H1 (cell line): ENCODE measurements around the gene ZC3H7B. TPM values are rescaled to one million over a fixed set of nuclear protein-coding genes. Genes with fewer than 3 reads are reported as not detected.

Experiments used
- CTCF ChIA-PET: fragments of 300-600 bp; sonication (Branson Sonifier 250); formaldehyde crosslinking; loops from one replicate; lab custom pipeline; 2021; ENCODE audit not compliant: partially characterized antibody; lab: Charles Lee
- POLR2A ChIA-PET: fragments of 300-600 bp; sonication (Branson Sonifier 250); formaldehyde crosslinking; loops from one replicate; lab custom pipeline; 2021; ENCODE audit warnings: inconsistent platforms; ENCODE audit not compliant: partially characterized antibody; lab: Charles Lee
- DNase-seq, 2 experiments: peaks; one replicate each; pipeline versions ENCODE4 v3.0.0 to v3.0.0-alpha.2; 2010 to 2022; ENCODE audit warnings: low spot score in 2 of 2, low read depth in 1 of 2, mixed read lengths in 1 of 2
- FAIRE-seq: peaks from 2 replicates; lab custom pipeline; 2011; peaks lifted over from hg19 to GRCh38; lab: Jason Lieb, UNC
- H2AFZ ChIP-seq: 2 replicates; pipeline ENCODE4 v1.8.1; 2012; ENCODE audit warnings: low read length, inconsistent platforms
- H2AK5ac ChIP-seq: 2 replicates; pipeline ENCODE4 v1.6.1; 2013; ENCODE audit warnings: low read depth, low read length
- H2BK120ac ChIP-seq: replicated peaks from 2 replicates; pipeline ENCODE3; 2013; ENCODE audit warnings: low read depth, low read length, inconsistent platforms
- H2BK12ac ChIP-seq: 2 replicates; pipeline ENCODE4 v1.6.1; 2013; ENCODE audit warnings: low read depth, low read length
- H2BK15ac ChIP-seq: 2 replicates; pipeline ENCODE4 v1.6.1; 2013; ENCODE audit warnings: low read length
- H2BK20ac ChIP-seq: 2 replicates; pipeline ENCODE4 v1.6.1; 2013; ENCODE audit warnings: low read length
- H2BK5ac ChIP-seq: 2 replicates; pipeline ENCODE4 v1.6.1; 2013; ENCODE audit warnings: low read depth, low read length
- H3K14ac ChIP-seq: 2 replicates; pipeline ENCODE4 v1.6.1; 2013; ENCODE audit warnings: inconsistent platforms; ENCODE audit not compliant: insufficient read length
- H3K18ac ChIP-seq: 2 replicates; pipeline ENCODE4 v1.6.1; 2013; ENCODE audit warnings: low read length; ENCODE audit errors: extremely low read depth
- H3K23ac ChIP-seq: 2 replicates; pipeline ENCODE4 v1.6.1; 2013; ENCODE audit warnings: inconsistent platforms; ENCODE audit not compliant: insufficient read length
- H3K23me2 ChIP-seq: 2 replicates; pipeline ENCODE4 v1.6.1; 2013; ENCODE audit warnings: low read depth, low read length
- H3K27ac ChIP-seq: 2 replicates; pipeline ENCODE4 v1.6.1; 2011; ENCODE audit warnings: low read depth, low read length, inconsistent platforms
- H3K27me3 ChIP-seq, 4 experiments: replicated peaks in 1 of 4; 1 replicate in 1 of 4; 2 replicates in 3 of 4; pipeline versions ENCODE4 v1.6.1 to v1.8.1; 2011 to 2013; ENCODE audit warnings: low read length in 3 of 4, mild to moderate bottlenecking in 3 of 4, inconsistent platforms in 2 of 4, mixed read lengths in 2 of 4, moderate library complexity in 1 of 4; ENCODE audit not compliant: control insufficient read depth in 3 of 4, insufficient read depth in 3 of 4; ENCODE audit errors: extremely low read depth in 1 of 4
- H3K36me3 ChIP-seq, 4 experiments: 2 replicates each; pipeline versions ENCODE4 v1.6.1 to v1.8.1; 2011 to 2013; ENCODE audit warnings: mild to moderate bottlenecking in 4 of 4, low read length in 3 of 4, moderate library complexity in 2 of 4, control low read depth in 1 of 4, inconsistent platforms in 1 of 4; ENCODE audit not compliant: insufficient read depth in 4 of 4, control insufficient read depth in 2 of 4
- H3K4ac ChIP-seq: replicated peaks from 2 replicates; pipeline ENCODE3; 2013; ENCODE audit warnings: low read length, low read depth, mixed read lengths, inconsistent platforms; ENCODE audit not compliant: insufficient read length
- H3K4me1 ChIP-seq, 4 experiments: replicated peaks in 1 of 4; 1 replicate in 1 of 4; 2 replicates in 3 of 4; pipeline versions ENCODE4 v1.6.1 to v1.8.1; 2011 to 2013; ENCODE audit warnings: low read length in 3 of 4, inconsistent platforms in 2 of 4, mixed read lengths in 1 of 4; ENCODE audit not compliant: insufficient read depth in 4 of 4, control insufficient read depth in 3 of 4
- H3K4me2 ChIP-seq, 2 experiments: 2 replicates each; pipeline versions ENCODE4 v1.6.1 to v1.8.1; 2011 to 2013; ENCODE audit warnings: low read depth in 2 of 2, low read length in 2 of 2, control low read depth in 1 of 2, inconsistent platforms in 1 of 2, mild to moderate bottlenecking in 1 of 2; ENCODE audit not compliant: insufficient read depth in 1 of 2
- H3K4me3 ChIP-seq, 4 experiments: fragments of 200-600, 300-600 bp in 1 of 4; sonication (generic), shearing (Covaris generic), sonication (Bioruptor Twin) in 1 of 4; 2 replicates each; pipeline versions ENCODE4 v1.5.1 to v1.8.1; 2011 to 2016; ENCODE audit warnings: low read length in 4 of 4, low read depth in 3 of 4, control low read depth in 2 of 4, inconsistent platforms in 2 of 4, mild to moderate bottlenecking in 2 of 4, mixed read lengths in 1 of 4, moderate library complexity in 1 of 4; ENCODE audit not compliant: insufficient read depth in 2 of 4; ENCODE audit errors: extremely low read depth in 1 of 4
- H3K56ac ChIP-seq: replicated peaks from 2 replicates; pipeline ENCODE3; 2013; ENCODE audit warnings: low read depth, mild to moderate bottlenecking, mixed read lengths, low read length, inconsistent platforms; ENCODE audit not compliant: insufficient read length
- H3K79me1 ChIP-seq: 2 replicates; pipeline ENCODE4 v1.6.1; 2013; ENCODE audit warnings: low read depth, low read length, control low read depth
- H3K79me2 ChIP-seq, 2 experiments: 2 replicates each; pipeline versions ENCODE4 v1.6.1 to v1.8.1; 2012 to 2013; ENCODE audit warnings: low read length in 2 of 2, mild to moderate bottlenecking in 2 of 2, inconsistent platforms in 1 of 2; ENCODE audit not compliant: insufficient read depth in 2 of 2, control insufficient read depth in 1 of 2
- H3K9ac ChIP-seq, 4 experiments: replicated peaks in 1 of 4; 1 replicate in 1 of 4; 2 replicates in 3 of 4; pipeline versions ENCODE4 v1.6.1 to v1.8.1; 2011 to 2013; ENCODE audit warnings: low read depth in 3 of 4, low read length in 3 of 4, control low read depth in 2 of 4, mild to moderate bottlenecking in 2 of 4, moderate library complexity in 2 of 4, inconsistent platforms in 1 of 4; ENCODE audit errors: extremely low read depth in 1 of 4
- H3K9me3 ChIP-seq, 2 experiments: 2 replicates each; pipeline versions ENCODE4 v1.6.1 to v1.8.1; 2012 to 2013; ENCODE audit warnings: mild to moderate bottlenecking in 2 of 2, moderate library complexity in 2 of 2, control low read depth in 1 of 2, inconsistent platforms in 1 of 2, low read depth in 1 of 2, low read length in 1 of 2, mixed read lengths in 1 of 2; ENCODE audit not compliant: insufficient read depth in 2 of 2
- H4K20me1 ChIP-seq, 2 experiments: replicated peaks in 1 of 2; 2 replicates each; pipeline versions ENCODE3 to v1.8.1; 2011 to 2013; ENCODE audit warnings: inconsistent platforms in 2 of 2, low read length in 2 of 2, mild to moderate bottlenecking in 1 of 2; ENCODE audit not compliant: insufficient read depth in 2 of 2, control insufficient read depth in 1 of 2
- H4K5ac ChIP-seq: 2 replicates; pipeline ENCODE4 v1.6.1; 2013; ENCODE audit warnings: low read length, low read depth, mixed read lengths, inconsistent platforms; ENCODE audit not compliant: insufficient read length
- H4K8ac ChIP-seq: 2 replicates; pipeline ENCODE4 v1.8.0; 2013; ENCODE audit warnings: mild to moderate bottlenecking, moderate library complexity, low read length, inconsistent platforms; ENCODE audit not compliant: insufficient read depth; ENCODE audit errors: extremely low read depth
- H4K91ac ChIP-seq: replicated peaks from 2 replicates; pipeline ENCODE3; 2013; ENCODE audit warnings: low read length, mixed read lengths, inconsistent platforms; ENCODE audit not compliant: insufficient read length
- CBX5 ChIP-seq: fragments of 300-800, 300-1000 bp; sonication (generic); IDR thresholded peaks from 2 replicates; pipeline ENCODE4 v1.7.1; 2016; ENCODE audit warnings: antibody characterized with exemption, low read length, low read depth
- CHD1 ChIP-seq: IDR thresholded peaks from 2 replicates; pipeline ENCODE4 v1.6.1; 2012; ENCODE audit warnings: low read depth, low read length, improper control_type of control experiment
- WGBS, 2 experiments: shearing (Covaris generic) in 1 of 2; methylation state at CpG; one replicate each; pipeline versions ENCODE4 v1.1.6 to v1.1.7; 2013 to 2015; ENCODE audit warnings: low lambda C conversion rate in 2 of 2, mixed read lengths in 2 of 2, inconsistent platforms in 1 of 2, low coverage in 1 of 2, missing lambda C conversion rate in 1 of 2; ENCODE audit not compliant: insufficient replicate concordance in 2 of 2, insufficient coverage in 1 of 2, insufficient read length in 1 of 2; ENCODE audit errors: extremely low coverage in 1 of 2, missing lambda C conversion rate in 1 of 2; 5-methylcytosine and 5-hydroxymethylcytosine counted together
- polyA plus RNA-seq, 7 experiments: library from polyadenylated mRNA; depleted of rRNA in 3 of 7; stranded (reverse) in 5 of 7; unstranded in 2 of 7; fragments of >200 nt in 5 of 7; fragments of 200-250 nt in 2 of 7; gene quantifications; 1 replicate in 5 of 7; 2 replicates in 1 of 7; 4 replicates in 1 of 7; pipeline versions ENCODE4 v1.2.1 to v1.2.3, GENCODE V29; 2011 to 2013; ENCODE audit warnings: missing spikeins in 2 of 7, mixed read lengths in 2 of 7
- total RNA-seq: library from RNA; stranded (reverse); fragmentation: NEBNext Ultra II Directional; extraction: Animal tissue kit (Norgen Biotek cat#: 25700); gene quantifications from 2 replicates; pipeline ENCODE4 v1.2.1, GENCODE V29; 2021

Gene ZC3H7B
- total and polyA plus RNA-seq, 2 of the 8 experiments (the other 6 are each of a cell fraction or from before 2014, with no cell fraction given): 35.5 to 78.6 TPM

DNA sequence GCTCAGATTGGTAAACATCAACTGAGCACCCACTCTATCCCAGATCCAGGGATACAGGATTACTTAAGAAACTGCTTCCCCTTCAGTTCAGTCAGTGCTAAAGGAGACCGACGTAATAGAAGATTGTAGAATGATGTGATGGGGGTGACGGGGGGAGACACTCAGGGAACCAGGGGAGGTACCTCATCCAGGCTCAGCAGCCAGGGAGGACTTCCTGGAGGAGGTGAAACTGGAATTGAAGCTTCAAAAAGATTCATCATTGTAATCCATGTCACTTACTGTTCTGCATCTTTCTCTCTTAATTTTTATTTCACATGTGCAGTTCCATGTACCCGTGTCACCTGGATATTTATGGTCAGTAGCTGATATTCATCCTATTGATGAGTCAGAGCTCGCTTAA, 61.3 kb downstream of the ZC3H7B start:
- Histone ChIP-seq H4K20me1 (peaks cover 0 to 2% of the 10 kb centered on the region in 2 experiments), H3K56ac (no peak overlapping the region), H3K9ac (no peak overlapping the region), H3K14ac (no peak overlapping the region), H3K23ac (no peak overlapping the region), H3K9me3 (no peaks in the 10 kb centered on the region), H3K4me2 (no peak overlapping the region), H2BK120ac (no peak overlapping the region), H3K79me2 (no peaks in the 10 kb centered on the region), H2BK15ac (no peak overlapping the region), H3K4me1 (peaks cover 10 to 33% (median 20%) of the 10 kb centered on the region in 4 experiments), H2BK12ac (no peak overlapping the region), H4K8ac (no peak overlapping the region), H2BK5ac (no peak overlapping the region), H3K36me3 (no peaks in the 10 kb centered on the region; a peak in 2 of 8 replicates), H3K79me1 (no peaks in the 10 kb centered on the region), H3K4me3 (no peak overlapping the region)
- CTCF ChIA-PET: interaction anchor here (0.8 to 2.2 kb wide), 2 partner anchors 13 to 42 kb away, joined by 4 to 7 read pairs; no protein-coding TSS in a partner anchor
- DNase-seq: no peak
- FAIRE-seq: no peak
- WGBS, 2 experiments: 95% methylated on average over 5 of the region's 5 CpGs; no CpG with 5 or more reads in 1 of the 2 experiments
- TF ChIP-seq CHD1 (no peak), CBX5 (no peak)
- TF ChIP-seq, all 59 proteins: peak for 0
- no peak overlapping the region for H3K27ac ChIP-seq
- no peak overlapping the region for H4K91ac ChIP-seq
- H4K5ac ChIP-seq: no peak overlapping the region
- no peaks in the 10 kb centered on the region for H3K23me2 ChIP-seq
- no peak overlapping the region for H2AK5ac ChIP-seq
- H2AFZ ChIP-seq: no peak overlapping the region
- H3K18ac ChIP-seq: no peak overlapping the region
- POLR2A ChIA-PET: interaction anchor here (0.6 to 11.5 kb wide), 9 partner anchors 9 to 257 kb away, joined by 3 to 129 read pairs (median 3); partner anchors contain the start of gene TEF
- H2BK20ac ChIP-seq: no peak overlapping the region
- no peaks in the 10 kb centered on the region; a peak in 1 of 7 replicates for H3K27me3 ChIP-seq
- H3K4ac ChIP-seq: no peak overlapping the region
